ENCODE data around the gene PRMT1. TPM values are rescaled to one million over a fixed set of nuclear protein-coding genes. Genes with fewer than 3 reads are reported as not detected.

The PRMT1 gene
- total and polyA plus RNA-seq, 2 of the 13 experiments (the other 11 are each of a cell fraction or from before 2014, with no cell fraction given): 324 to 374 TPM

- TF ChIP-seq HNF1A (IDR thresholded peaks at IDR 0.05; ENCODE audit: low read depth) (no peak), HNF1A (CRISPR knock-in tag; IDR thresholded peaks at IDR 0.05; ENCODE audit: borderline replicate concordance) (no peak), KDM5A (IDR thresholded peaks at IDR 0.05; ENCODE audit: borderline replicate concordance, low read length) (no peak; the same call in 1 of the 2 replicates), MYPOP (CRISPR knock-in tag; IDR thresholded peaks at IDR 0.05) (peak; percentile 15; the same call in 1 of the 2 replicates), NCOA1 (CRISPR knock-in tag; IDR thresholded peaks at IDR 0.05) (no peak), KLF15 (CRISPR knock-in tag; IDR thresholded peaks at IDR 0.05; ENCODE audit: borderline replicate concordance) (no peak), ZFP1 (CRISPR knock-in tag; IDR thresholded peaks at IDR 0.05) (no peak), ZHX2 (IDR thresholded peaks at IDR 0.05; ENCODE audit: low read depth) (no peak), ZHX2 (CRISPR knock-in tag; IDR thresholded peaks at IDR 0.05; ENCODE audit: borderline replicate concordance) (no peak), MIER2 (CRISPR knock-in tag; IDR thresholded peaks at IDR 0.05) (no peak), HDAC2 (CRISPR knock-in tag; IDR thresholded peaks at IDR 0.05) (0 out of 2 replicates have a peak, but pooled peaks have one; percentile 49), THAP11 (CRISPR knock-in tag; IDR thresholded peaks at IDR 0.05) (0 out of 2 replicates have a peak, but pooled peaks have one; percentile 4), SMC3 (IDR thresholded peaks at IDR 0.05; ENCODE audit: low read length) (no peak), SP4 (CRISPR knock-in tag; IDR thresholded peaks at IDR 0.05) (no peak), SMARCC2 (IDR thresholded peaks at IDR 0.05) (no peak), ZBTB43 (CRISPR knock-in tag; conservative IDR thresholded peaks at IDR 0.05) (no peak), RBAK (CRISPR knock-in tag; IDR thresholded peaks at IDR 0.05) (no peak), ZNF605 (CRISPR knock-in tag; IDR thresholded peaks at IDR 0.05) (no peak), SP5 (CRISPR knock-in tag; IDR thresholded peaks at IDR 0.05; ENCODE audit: borderline replicate concordance, low read depth) (no peak)
Observed at GRCh38 chr19:49676136-49676783, 811 bp upstream of the PRMT1 start (continued).

All from HepG2 (cell line).